B cell (primary cell): ENCODE results near the gene CFAP100.

Experiments used
- EZH2 ChIP-seq: IDR thresholded peaks from 2 replicates; pipeline ENCODE4 v1.6.1; 2012; ENCODE audit warnings: borderline replicate concordance, low read depth, mild to moderate bottlenecking, moderate library complexity, low read length; ENCODE audit not compliant: insufficient read depth, poor library complexity, severe bottlenecking
- TF ChIP-seq, protein P1 (sequence below): fragments of 200-600 bp; IDR thresholded peaks from one replicate; pipeline ENCODE4 v1.8.0; 2022; ENCODE audit warnings: antibody characterized with exemption, mild to moderate bottlenecking

DNA sequence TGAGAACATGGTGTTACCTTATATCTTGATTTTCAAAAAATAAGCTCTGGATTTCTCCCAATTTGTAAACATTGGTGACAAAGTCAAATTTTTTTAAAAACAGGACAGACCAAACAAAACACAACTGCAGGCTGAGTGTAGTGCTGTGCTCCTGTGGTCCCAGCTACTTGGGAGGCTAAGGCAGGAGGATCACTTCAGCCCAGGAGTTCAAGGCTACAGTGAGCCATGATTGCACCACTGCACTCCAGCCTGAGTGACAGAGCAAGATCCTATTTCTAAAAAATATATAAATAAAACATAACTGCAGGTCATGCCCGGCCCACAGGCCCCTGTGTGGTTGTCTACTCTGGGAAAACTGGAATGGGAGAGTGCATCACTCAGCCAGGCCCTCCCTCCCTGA, 84.9 kb downstream of the CFAP100 start:
- TF ChIP-seq, protein P1, sequence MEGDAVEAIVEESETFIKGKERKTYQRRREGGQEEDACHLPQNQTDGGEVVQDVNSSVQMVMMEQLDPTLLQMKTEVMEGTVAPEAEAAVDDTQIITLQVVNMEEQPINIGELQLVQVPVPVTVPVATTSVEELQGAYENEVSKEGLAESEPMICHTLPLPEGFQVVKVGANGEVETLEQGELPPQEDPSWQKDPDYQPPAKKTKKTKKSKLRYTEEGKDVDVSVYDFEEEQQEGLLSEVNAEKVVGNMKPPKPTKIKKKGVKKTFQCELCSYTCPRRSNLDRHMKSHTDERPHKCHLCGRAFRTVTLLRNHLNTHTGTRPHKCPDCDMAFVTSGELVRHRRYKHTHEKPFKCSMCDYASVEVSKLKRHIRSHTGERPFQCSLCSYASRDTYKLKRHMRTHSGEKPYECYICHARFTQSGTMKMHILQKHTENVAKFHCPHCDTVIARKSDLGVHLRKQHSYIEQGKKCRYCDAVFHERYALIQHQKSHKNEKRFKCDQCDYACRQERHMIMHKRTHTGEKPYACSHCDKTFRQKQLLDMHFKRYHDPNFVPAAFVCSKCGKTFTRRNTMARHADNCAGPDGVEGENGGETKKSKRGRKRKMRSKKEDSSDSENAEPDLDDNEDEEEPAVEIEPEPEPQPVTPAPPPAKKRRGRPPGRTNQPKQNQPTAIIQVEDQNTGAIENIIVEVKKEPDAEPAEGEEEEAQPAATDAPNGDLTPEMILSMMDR: no peak
- no peak for TF ChIP-seq EZH2
